SH-SY5Y (cell line): ENCODE results near the gene AGR2.

Source experiments
- GATA2 ChIP-seq: IDR thresholded peaks from 2 replicates; pipeline ENCODE4 v1.6.1; 2011; ENCODE audit warnings: mild to moderate bottlenecking, low read depth, low read length
- GATA3 ChIP-seq: IDR thresholded peaks from 2 replicates; pipeline ENCODE4 v1.6.1; 2011; ENCODE audit warnings: low read depth, mild to moderate bottlenecking, low read length, moderate library complexity

DNA sequence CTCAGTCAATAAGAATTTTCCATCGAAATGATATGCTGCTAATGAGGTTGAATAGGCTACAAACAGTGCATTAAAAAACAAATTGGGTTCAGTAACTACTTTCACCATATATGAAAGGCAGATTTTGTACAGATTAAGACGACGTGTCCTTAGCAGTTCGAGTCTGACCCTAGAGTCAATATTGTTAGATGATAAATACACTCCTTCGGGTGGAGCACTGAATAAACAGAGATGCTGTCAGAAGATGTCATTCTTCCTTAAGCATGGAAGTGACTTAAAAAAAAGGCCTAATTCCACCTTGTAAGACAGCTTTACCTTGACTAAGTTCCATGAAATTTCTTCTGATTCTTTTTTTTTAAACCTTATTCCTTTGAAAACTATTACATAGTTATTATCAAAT, 5.8 kb upstream of the AGR2 start:
- no peak for TF ChIP-seq GATA3
- TF ChIP-seq GATA2: no peak
